Subcutaneous adipose tissue (tissue), 4 donors: Measurements from ENCODE around the gene PATZ1. TPM values are rescaled to one million over a fixed set of nuclear protein-coding genes. Genes with fewer than 3 reads are reported as not detected.

Source experiments
- total RNA-seq, 4 donors: library from RNA; depleted of rRNA; stranded (reverse); fragments of >200 nt; gene quantifications; one replicate each; pipeline ENCODE4 v1.1.0, GENCODE V29; 2016
- TF ChIP-seq, protein P1 (sequence below): fragments of 450-650 bp; IDR thresholded peaks from one replicate; pipeline ENCODE4 v1.5.1; 2016; ENCODE audit warnings: low read depth, mild to moderate bottlenecking, control low read depth, antibody characterized with exemption, moderate library complexity

PATZ1 gene
- total RNA-seq, 4 donors from 2014 or later, result 10.0 to 17.9 (median 14.1) TPM

DNA sequence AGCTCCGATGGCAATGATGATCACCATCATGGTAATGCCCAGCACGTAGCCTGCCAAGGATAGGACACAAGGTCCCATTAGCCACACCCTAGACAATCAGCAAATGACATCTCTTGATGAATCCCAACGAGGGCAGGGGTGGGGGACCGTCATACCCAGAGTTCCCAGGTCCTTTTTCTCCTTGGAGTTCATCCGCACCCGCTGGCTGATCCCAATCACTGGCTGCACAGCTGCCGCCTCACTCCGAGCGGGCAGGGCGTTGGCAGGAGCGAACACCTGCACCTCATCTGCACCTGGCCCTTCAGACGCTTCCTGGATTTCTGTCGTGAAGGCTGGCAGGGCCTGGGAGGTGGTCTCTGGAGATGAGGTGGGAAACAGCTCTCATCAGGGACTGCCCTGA lies 56.8 kb downstream of the PATZ1 start:
- TF ChIP-seq, protein P1, sequence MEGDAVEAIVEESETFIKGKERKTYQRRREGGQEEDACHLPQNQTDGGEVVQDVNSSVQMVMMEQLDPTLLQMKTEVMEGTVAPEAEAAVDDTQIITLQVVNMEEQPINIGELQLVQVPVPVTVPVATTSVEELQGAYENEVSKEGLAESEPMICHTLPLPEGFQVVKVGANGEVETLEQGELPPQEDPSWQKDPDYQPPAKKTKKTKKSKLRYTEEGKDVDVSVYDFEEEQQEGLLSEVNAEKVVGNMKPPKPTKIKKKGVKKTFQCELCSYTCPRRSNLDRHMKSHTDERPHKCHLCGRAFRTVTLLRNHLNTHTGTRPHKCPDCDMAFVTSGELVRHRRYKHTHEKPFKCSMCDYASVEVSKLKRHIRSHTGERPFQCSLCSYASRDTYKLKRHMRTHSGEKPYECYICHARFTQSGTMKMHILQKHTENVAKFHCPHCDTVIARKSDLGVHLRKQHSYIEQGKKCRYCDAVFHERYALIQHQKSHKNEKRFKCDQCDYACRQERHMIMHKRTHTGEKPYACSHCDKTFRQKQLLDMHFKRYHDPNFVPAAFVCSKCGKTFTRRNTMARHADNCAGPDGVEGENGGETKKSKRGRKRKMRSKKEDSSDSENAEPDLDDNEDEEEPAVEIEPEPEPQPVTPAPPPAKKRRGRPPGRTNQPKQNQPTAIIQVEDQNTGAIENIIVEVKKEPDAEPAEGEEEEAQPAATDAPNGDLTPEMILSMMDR, result no peak

DNA sequence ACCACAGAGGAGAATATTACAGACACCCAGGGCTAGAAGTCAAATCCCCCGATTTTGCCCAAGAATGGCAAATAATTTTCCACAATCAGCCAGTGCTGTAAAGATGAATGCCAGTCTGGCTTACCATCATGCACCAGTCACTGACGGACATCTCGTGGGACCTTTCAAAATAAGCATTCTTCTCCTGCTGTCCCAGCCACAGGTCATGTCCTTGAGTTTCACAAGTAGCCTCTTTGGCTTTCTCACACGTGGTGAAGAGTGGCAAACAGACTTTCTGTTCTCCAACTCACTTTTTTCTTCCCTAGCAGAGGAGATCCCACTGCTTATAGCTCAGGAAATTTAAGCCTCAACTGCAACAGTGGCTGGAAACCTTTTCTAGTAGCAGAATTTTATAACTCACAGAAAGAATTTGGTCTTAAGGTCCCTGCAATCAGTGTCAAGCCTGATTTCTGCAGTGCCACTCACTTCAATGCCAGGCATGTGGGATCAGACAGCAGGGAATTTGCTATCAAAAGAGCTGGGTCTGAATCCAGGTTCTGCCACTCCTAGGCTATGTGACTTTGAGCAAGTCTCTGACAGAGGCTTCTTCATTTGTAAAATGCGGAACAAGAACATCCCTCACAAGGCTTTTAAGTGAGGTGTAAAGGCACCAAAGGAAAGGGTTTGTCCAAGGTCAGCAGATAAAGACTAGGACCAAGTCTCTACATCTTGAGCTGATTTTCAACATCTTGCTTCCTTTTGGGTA lies 57.5 kb downstream of the PATZ1 start:
- TF ChIP-seq, protein P1, result no peak

DNA sequence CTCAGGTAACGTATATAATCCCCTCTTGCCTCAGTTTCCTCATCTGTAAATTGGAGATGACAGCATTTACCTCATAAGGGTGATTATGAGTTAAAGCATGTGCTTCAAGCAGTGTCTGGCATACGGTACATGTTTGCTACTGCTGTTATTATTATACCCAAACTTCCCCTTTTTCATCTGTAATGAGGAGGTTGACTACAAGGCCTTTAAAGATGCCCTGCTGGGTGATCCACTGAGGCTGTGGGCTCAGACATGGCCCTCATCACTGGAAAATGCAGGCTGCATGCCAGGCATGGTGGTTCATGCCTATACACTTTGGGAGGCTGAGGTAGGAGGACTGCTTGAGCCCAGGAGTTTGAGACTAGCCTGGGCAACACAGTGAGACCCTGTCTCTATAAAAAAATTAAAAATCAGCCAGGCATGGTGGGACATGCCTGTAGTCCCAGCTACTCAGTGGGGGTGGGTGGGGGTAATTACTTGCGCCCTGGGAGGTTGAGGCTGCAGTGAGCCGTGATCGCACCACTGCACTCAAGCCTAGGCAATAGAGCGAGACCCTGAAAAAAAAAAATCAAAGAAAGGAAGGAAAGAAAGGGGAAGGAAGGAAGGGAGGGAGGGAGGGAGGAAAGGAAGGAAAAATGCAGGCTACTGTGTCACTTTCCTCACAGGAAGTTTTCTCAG lies 58.2 kb downstream of the PATZ1 start:
- TF ChIP-seq, protein P1, result no peak

DNA sequence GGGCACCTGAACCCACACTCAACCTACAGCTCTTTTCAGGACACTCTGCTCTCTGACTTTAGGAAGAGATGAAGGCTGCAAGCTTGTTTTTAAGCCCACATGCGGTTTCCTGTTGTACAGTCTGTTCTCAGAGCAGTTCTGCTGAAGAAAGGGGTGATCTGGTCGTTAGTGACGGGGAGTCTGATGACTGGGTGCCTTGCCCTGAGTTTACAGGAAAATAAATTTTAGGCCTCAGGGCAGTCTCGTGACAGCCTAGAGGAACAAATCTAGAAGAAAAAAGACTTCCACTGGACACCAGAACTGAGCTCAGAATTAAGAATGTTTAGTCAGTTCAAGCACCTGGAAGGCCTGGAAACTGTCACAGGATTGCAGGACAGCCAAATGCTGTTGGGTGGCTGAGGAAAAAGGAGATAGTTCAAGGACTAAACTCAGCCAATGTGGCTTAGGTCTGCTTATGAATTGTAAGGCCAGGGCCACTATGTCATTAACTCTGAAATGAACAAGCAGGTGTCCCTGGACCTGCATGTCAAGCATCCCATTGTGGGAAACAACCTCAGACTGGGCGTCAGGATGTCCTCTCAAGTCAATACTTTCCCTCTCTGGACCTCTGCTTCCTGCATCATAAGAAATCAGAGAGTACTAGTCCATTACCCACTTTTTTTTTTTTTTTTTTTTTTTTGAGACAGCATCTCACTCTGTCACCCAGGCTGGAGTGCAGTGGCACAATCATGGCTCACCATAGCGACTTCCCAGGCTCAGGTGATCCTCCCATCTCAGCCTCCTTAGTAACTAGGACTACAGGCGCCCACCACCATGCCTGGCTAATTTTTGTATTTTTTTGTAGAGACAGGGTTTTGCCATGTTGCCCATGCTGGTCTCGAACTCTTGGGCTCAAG lies 59.5 kb downstream of the PATZ1 start:
- TF ChIP-seq, protein P1, result no peak

DNA sequence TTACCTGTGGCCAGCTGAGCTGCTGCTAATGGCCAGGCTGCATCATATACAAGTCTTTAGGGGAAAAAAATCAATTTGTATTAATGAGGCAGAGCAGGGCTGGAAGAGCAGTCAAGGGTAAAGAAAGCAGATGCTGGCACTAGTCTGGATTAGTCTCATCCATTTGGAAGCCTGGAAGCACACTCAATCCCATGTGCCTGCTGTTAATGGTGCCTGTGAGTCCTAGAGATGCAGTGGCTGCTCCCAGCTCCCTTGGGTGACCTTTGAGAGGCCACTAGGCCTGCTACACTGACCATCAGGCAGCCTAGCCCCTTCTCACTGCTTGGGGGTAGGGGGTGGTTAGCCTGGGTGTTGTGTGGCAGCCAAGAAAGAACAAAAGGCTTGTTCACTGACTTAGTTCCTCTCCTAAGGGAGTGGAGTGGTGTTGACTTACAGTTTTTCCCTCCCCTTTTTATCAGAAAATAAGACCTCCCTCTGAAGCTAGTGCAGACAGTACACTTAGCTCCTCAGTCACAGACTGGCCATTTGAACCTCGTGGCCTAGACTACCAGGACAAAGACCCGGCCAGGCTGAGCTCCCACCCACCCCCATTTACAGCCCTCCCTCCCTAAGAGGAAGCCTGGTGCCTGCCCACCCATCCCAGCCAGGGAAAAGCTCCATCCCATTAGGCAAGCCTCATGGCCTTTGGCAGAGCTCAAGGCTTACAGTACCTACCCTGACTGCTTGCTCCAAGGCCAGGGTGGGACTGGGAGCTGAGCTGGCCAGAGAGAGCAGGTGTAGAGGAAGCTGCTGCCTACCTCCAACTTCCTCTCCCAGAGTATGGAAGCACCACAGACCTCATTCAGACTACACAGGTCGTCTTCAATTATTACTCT lies 61.6 kb downstream of the PATZ1 start:
- TF ChIP-seq, protein P1, result no peak

DNA sequence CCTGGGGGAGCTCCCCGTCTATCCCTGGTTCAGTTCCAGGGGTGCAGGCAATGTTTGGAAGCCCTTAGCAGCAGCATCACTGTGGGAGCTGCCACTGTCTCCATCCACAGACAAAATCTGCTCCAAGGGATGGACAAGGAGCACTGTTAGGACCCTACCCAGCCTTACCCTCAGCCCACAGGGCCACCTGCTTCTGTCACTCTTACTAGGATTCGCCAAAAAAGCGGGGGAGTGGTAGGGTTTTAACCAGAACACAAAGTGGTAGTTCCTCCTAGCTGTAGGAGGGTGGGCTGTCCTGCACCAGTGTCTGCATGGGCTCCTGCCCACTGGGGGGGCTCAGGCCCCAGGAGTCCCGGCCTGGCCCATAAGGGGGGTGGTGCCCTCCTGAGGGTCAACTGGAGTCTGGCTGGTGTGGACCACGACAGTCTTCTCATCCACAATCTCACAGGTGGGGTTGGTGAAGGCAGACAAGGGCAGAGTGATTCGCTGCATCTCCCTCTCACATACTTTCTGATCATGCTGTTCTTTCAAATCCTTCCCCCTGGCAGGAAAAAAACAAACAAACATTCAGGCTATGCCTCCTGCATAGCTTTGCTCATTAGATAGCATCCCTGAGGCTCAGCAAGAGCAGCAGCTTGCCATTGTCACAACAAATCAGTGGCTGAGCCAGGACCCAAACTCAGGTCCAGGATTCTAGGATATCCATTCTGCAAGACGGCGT lies 63.2 kb downstream of the PATZ1 start:
- TF ChIP-seq, protein P1, result no peak
